ENCODE measurements around the gene RGSL1.

GRCh38 chr1:182549811-182550210 is 99.9 kb downstream of the RGSL1 start:
- no peak for TF ChIP-seq CTCF (IDR thresholded peaks at IDR 0.05; ENCODE audit: poor library complexity, severe bottlenecking)
- no peak for TF ChIP-seq POLR2AphosphoS5 (IDR thresholded peaks at IDR 0.05)
- no peak for TF ChIP-seq TAF1 (IDR thresholded peaks at IDR 0.05; ENCODE audit: low read depth)
- TF ChIP-seq REST (IDR thresholded peaks at IDR 0.05; ENCODE audit: borderline replicate concordance), result no peak
- no peak for TF ChIP-seq SMC3 (conservative IDR thresholded peaks at IDR 0.05; ENCODE audit: poor library complexity)

Measured in neural cell (in vitro differentiated cells).